Measurements from ENCODE around the gene TLE4.

TLE4 gene

DNA sequence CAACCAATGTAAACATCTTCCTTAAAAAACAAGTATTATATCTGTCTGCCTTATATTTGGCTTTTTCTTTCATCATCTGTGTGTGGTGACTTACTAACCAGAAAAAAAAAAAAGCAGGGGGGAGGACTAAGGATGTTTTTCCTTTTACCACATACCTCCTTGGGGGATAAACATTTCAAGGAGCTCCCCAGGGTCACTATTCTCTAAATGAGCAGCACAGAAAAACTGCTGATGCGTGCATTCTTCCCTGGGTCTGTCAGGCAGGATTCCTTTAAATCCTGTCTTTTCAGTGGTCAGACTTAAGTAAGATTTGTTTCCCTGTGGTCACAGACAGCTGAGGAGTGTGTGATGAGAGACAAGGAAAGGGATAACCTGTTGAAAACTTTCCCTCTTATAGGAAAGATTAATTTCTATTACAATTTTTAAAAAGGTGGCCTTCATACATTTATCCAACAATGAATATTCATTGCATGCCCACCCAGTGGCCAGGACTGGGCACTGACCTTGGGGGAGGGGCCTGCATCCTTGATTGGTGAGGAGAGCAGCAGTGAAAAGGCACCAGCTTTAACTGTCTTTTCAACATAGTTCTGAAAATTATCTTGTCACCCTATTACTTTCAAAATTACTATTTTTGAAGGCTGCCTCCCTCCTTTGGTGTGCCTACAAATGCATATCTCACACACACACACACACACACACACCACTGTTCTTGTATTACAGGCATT is 123.1 kb downstream of the TLE4 start:
- no peak for DNase-seq

DNA sequence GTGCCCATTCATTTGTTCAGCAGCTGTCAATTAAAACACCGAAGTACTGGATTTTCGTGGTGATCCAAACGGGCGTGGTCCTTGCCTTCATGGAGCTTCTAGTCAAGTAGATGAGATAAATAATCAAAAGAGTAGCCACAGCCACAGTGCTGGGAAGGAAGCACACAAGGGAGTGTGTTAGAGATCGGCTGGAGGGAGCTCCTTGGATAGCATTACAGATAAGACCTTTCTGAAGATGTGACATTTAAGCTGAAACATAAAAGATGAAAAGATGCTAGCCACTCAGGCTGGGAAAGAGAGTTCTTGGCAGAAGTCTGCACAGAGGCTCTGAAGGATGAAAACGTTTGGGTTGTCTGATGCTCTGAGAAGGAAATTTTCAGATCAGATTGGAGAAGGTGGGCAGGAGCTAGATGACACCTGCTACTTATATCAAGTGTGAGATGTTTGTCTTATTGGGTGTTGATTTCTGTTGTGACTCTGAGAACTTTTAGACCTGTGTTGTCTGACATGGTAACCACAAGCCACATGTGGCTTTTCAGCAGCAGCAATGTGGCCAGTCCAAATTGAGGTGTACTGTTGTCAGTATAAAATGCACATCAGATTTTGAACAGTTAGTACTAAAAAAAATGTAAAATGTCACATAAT is 123.9 kb downstream of the TLE4 start:
- DNase-seq: no peak

DNA sequence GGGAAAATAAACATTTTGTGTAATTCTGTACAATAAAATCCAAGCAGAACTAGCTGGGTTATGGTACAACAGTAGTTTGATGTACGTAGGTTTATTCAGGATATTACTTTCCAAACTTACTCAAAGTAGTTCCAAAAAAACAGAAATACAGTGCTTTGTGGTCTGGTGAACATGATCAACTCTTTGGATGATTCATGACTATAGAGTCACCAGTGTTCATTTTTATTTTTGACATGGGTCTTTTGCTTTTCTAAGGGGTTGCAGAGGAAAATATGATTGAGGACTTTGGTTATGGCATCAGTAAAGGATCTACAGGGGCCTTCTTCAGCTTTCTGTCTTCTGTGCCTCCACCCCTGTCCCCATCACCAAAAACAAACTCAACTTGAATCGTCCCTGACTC is 127.2 kb downstream of the TLE4 start:
- no peak for DNase-seq

DNA sequence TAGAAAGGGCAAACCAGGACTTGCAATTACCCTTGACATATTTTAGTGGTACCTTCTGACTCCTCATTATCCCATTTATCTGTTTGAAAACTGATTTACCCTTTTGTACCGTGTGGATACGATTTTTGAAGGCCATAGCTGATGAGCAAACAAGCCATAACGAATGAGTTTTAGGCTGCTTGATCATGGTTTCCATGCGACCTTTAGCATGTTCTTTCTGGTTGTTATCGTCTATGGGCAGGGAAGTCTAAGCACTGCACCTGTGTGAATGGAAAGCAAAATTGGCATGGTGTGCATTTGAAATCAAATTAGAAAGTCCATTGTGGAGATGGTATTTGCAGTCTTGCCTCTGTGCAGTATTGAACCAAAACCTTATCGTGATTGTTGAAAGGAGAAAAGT is 127.7 kb downstream of the TLE4 start:
- DNase-seq: no peak

DNA sequence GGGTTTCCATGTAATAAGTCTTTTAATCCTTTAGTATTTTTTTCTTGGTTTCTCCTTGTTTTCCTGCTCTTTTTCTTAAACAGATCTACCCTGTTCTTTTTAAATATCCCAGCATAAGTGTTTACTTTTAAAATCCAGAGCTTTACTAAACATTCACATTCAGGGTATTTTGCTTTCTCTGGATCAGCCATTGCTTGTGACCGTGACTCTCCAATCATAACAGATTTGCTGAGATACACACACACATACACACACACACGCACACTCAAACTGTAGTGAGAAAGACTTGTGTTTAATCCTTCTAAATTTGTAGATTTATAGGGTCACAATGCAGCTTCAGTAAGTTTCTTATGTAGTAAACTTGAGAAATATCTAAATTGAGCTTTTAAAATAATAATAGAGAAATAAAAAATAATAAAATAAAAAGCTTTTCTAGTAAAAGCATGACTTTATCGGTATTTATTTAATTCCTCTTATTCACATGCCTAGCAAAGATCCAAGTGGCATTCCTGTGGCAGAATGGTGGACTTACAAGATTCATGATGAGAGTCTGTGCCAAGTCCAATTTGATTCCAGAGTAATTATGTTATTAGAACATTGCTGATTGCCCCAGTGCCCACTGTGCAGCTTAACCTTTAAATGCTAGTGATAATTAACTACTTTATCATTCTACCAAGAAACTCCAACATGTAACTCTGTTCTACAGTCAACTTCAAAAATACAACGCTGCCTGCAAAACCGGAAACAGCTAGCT is 129.0 kb downstream of the TLE4 start:
- no peak for DNase-seq

DNA sequence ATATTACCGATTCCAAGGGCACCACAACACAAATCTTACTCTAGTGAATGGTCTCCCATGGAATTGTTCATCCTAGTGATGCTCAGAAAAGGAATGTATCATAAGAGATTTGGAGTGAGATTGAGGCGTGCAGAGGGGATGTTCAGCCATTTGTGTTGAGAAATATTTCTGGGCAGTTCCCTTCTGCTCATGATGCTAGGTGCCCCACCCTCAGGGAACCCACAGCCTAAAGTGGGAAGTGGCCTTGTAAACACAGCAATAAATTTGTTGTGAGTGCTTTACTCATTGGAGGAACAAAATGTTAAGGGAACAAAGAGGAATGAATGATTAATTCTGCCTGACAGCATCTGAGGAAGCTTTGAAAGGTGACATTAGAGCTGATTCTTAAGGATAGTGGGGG is 129.9 kb downstream of the TLE4 start:
- no peak for DNase-seq

DNA sequence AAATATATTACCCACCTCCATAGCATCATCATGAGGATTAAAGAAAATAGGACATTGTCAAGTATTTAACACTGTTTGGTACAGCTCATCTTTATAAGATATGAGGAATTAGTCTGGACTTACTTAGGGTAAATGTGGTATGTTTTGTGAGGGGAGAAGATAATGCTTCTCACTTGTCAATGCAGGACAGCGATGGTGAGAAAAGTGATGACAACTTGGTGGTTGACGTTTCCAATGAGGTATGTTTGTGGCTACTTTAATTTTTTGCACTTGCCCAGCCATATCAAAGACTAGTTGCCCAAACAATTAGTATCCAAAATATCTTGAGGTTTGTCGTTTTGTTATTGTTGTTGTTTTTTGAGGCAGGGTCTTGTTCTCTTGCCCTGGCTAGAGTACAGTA is 133.9 kb downstream of the TLE4 start:
- no peak for DNase-seq

DNA sequence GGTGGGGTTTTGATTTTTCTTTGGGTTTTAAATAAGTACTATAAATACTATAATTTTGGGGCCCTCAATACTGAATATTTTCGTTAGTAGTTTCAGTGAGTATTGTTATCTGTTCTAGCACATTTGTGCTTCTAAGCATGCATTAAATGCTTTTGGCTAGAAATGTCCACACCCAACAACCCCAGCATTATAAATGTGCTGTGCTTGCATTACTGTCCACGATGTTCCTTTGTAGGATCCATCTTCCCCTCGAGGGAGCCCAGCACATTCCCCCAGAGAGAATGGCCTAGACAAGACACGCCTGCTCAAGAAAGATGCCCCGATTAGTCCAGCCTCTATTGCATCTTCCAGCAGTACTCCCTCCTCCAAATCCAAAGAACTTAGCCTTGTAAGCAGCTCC is 134.7 kb downstream of the TLE4 start:
- no peak for DNase-seq

DNA sequence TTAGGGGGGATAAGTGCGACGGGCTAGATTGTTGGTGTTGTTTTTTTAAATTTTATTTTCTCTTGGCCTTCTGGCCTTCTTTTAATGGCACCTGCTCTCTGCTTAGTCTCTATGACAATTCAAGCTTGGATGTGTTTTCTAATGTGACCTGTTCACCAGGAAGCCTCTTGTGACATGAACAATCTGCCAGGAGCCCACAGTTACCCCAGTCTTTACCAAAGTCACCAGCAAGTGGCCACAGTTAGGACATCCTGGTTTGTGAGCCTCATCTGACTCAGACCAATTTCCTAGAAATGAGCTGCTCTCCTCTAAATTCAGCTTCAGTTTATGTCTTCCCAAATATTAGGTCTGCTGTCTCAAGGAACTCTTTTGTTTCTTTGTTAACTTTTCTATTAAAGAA is 135.8 kb downstream of the TLE4 start:
- no peak for DNase-seq

DNA sequence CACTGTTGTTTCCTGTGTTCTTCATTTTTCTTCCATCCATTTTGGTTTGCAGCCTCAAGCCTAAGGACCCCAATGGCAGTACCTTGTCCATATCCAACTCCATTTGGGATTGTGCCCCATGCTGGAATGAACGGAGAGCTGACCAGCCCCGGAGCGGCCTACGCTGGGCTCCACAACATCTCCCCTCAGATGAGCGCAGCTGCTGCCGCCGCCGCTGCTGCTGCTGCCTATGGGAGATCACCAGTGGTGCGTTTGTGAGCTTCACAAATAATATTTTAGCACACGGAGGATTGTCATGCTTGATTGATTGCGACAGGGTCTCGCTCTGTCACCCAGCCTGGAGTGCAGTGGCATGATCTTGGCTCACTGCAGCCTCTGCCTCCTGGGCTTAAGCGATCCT is 136.8 kb downstream of the TLE4 start:
- no peak for DNase-seq

DNA sequence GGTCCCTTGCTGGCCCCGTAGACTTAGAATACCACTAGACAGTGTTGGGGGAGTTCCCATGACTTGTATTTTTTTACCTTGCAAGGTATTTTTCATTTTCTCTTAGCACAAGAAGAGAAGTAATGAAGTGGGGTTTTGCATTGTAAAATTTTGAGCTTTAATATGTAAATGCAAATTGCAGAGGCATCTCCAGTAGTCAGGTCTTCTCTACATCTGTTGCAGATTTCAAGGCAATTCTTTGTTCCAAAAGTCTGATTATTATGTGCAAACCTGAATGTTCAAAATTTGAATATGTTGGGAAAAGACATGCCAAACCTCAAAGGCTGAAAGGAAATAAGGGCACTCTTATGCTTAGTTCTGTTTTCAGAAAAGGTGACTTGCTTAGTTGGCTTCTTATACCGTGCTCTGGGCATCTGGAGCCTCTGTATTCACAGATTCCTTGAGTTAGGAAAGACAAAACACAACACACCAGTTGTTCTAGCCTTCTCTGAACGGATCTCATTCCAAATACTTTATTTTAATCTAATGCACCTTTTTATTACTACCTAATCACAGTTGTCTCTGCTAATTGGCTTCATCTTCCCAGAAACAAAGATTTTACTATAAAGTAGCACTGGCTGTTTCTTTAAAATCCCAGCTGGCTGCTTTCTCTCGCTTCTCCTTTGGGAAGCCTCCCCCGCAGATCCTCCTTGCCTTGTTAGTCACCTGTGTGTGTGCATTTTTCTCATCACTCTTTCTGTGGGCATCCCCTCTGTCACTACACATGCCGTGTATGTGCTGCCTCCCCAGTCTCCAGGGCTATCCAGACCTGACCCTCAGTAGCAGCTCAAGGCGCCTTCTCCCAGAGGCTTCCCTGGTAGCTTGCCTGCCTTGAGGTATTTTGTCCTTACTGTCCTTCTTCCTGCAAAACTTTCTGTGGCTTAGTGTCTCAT is 138.2 kb downstream of the TLE4 start:
- no peak for DNase-seq

DNA sequence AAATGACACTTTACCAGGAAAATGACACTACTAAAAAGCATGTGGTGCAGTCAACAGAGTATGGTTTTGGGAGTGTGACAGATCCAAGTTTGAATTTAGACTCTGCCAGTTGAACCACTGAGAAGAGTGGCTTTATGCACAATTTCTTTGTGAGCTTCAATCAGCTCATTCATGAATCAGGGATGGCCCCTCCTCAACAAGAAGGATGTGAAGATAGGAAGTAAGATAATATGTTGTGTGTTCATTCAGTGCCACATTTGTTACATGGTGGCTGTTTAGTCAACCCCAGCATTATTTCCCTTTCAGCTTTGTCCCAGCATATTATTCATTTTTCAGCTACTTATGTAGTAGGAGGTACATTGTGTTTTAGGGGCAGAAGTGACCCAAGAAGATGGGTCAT is 140.1 kb downstream of the TLE4 start:
- no peak for DNase-seq

DNA sequence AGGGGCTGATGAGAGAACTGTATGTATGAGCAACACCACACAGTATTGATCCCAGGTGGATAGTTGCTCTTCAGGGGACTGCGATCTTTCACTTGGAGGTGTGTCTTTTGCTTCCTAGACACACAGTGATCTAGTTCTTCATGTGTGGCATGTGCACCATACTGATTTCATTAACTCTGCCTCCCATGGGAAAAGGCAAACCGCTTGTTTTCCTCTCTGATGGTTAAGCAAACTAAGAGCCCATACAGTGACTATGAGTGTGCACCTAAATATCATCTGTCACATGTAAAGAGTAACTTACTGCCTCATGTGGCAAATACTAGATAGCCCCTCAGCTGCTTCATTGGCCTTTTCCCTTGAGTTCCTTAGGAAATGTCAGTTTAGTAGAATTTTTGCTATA is 147.3 kb downstream of the TLE4 start:
- DNase-seq: no peak

DNA sequence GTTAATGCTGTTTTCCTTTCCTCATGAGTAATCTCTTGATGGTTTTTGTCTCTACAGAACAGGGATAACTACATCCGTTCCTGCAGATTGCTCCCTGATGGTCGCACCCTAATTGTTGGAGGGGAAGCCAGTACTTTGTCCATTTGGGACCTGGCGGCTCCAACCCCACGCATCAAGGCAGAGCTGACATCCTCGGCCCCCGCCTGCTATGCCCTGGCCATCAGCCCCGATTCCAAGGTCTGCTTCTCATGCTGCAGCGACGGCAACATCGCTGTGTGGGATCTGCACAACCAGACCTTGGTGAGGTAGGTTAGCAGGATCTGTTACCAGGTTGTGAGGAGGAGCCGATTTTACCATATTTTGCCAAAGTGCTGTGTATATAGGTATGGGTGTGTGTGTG is 148.2 kb downstream of the TLE4 start:
- no peak for DNase-seq

DNA sequence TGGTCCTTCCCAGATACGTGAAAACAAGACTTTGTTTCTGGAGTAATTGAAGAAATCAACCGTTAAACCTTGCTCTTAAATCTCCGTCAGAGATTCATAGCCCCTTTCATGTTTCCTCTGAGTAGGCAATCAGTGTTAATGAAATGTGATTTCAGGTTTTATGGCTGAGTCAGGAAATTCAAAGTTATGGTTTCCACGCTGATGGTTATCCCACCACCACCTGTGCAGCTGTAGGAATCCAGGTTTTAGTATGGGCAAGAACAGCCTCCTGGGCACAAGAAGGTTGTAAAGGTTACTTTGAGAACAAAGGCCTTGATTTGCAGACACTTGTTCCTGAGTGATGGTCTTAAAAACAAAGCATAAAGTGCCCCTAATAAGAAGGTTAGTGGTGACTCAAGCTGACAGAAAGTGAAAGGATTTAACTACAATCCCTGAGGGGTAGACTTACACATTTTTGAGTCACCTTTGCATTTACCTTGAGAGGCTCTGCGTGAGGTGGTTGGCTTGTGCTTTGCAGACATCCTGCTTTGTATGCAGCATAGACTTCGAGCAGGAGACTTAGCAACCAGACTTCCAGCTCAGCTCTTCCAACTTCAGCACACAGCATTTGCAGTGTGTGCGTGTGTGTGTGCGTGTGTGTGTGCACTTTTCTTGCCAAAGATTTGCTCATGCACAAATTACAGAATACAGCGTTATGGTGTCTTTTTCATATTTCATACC is 159.6 kb downstream of the TLE4 start:
- no peak for DNase-seq

DNA sequence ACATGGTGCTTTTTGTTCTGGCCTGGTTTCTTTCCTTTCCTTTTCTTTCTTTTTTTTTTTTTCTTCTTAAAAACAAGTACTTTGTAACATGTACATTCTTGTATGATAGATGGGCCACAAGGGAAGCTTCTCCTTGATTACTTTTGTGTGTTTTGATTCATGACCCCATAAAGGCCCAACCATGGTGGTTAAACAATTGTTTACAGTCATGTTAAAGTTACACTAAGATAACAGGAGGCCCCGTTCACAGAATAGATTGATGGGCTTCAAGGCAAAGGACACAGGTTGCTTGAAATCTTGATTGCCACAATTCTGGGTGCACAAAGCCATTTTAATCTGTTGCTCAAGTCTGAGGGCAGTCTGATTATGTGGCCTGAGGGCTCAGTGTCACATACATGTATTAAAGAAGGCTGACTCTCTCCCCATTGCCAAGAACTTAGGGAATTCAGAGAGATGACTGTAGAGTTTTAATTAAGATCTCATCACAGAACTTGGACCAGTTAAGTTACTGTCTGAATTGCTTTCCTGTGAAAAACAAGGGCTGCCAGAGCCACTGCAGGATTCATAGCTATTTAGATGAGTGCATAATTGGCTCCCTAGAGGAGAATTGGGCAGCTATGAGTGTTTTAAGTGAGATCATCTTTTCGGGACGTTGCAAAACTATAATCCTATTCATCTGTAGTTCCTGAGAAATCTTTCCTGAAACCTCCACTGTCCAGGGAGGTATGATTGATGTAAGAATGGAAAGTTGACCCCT is 163.4 kb downstream of the TLE4 start:
- no peak for DNase-seq

DNA sequence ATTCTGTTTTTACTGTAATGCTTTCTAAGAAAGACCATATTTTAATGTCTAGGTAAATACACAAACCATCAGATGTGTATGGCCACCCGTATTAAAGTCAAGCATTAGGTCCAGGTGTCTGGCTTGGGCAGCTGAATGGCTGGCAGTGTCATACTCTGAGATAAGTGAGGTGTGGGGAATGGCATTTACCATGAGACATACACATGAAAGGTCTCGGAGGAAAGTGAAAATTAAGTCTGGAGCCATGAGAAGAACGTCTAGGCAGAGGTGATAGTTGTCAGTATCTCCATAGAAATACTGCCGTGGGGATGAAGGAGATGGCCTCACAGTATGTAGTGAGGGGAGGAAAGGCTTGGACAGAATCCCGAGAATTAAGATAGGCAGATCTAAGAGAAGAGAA is 164.3 kb downstream of the TLE4 start:
- DNase-seq: no peak

DNA sequence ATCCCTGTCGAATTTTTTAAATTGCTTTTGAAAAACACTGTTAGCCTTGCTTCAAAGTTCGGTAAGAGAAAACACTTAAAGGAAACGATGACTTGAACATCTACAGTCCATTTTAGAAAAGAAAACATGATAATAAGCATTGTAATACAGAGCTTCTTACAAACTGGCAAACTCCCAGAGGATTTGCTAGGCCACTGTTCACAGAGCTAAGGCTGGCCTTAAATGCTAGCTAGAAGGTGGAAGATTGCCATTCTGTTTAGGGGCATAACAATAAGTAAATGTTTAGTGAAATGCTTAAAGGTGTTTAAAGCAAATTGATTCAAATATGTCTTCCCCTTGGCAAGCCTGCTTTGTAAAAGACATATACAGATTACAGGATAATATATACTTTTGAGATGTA is 169.6 kb downstream of the TLE4 start:
- DNase-seq: no peak

DNA sequence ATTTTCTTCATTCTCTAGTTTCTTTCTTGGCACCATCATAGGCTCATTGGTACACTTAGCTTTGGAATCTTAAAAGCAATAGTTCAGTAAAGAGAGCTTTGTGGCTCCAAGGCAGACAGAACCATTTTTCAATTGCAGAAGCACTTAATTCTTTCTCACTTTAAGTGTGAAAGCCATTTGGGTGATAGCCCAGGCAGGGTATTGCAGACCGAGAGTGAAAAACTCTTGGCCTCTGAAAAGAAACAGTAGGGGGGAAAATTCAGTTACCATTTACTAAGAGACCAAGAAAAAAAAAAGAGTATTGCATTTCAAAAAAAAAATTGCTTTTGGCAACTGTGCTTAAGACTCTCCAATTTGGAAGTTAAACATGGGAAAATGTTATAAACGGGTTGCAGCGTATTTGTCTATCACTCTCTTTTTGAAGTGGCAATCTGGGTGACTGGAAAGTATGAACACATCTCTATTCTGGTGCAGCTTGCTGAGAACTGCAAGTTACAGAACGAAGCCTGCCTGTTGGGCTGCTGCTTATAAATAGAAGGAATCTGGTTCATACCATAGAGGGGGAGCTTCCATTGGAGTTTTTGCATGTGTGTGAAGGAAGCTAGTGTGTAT is 170.5 kb downstream of the TLE4 start:
- no peak for DNase-seq

DNA sequence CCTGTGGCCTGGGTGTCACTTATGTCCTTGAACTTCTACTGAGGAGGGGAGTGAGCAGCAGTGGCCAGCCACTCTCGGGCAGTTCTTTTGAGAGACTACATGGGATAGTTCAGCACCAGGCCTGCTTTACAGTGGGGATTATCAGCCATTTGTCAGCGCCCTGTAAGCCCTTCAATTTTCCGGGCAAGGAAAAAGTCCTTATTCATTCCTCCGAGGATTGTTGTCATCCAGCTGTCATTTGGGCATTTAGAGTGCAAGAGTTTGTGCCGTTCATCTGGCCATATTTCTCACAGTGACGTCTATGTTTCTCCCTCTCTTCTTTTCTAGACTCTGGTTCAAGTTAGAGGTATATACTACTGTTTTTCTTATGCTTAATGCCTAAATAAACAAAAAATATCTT is 172.8 kb downstream of the TLE4 start:
- DNase-seq: no peak

DNA sequence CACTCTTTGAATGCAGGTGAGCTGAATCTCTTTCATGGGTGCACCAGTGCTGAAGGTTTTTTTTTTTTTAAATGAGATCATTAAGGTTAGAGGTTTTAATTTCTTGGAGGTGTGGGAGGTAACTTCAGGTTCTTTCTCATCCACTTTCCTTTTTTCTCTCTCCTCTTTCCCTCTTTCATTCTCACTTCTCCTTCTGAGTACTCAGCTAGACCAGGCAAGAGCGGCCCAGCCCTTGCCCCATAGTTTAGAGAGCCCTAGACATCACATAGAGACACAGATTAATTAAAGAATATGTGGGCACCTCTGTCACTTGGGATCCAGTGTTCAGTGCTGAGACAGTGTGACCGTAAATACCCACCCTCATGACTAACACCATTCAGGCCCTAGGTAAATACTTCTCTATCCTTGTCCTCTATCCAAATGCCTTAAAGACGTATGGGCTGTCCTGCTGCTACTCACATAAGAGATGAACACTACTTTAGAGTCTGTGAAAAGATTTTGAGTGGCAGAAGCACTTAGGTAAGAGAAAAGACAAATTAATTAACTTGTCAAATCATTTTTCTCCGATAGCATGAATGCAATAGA is 174.1 kb downstream of the TLE4 start:
- DNase-seq: no peak

All from activated CD8-positive, alpha-beta memory T cell treated with anti-CD3 and anti-CD28 coated beads, Interleukin-2, amount 50 U/mL, for 4 hours (primary cell).